Left hindlimb (tissue), 1 donor: ENCODE measurements around the gene WDR5.

Experiments used
- DNase-seq: peaks from one replicate; pipeline ENCODE4 v3.0.0-alpha.2; 2018

WDR5 gene

DNA sequence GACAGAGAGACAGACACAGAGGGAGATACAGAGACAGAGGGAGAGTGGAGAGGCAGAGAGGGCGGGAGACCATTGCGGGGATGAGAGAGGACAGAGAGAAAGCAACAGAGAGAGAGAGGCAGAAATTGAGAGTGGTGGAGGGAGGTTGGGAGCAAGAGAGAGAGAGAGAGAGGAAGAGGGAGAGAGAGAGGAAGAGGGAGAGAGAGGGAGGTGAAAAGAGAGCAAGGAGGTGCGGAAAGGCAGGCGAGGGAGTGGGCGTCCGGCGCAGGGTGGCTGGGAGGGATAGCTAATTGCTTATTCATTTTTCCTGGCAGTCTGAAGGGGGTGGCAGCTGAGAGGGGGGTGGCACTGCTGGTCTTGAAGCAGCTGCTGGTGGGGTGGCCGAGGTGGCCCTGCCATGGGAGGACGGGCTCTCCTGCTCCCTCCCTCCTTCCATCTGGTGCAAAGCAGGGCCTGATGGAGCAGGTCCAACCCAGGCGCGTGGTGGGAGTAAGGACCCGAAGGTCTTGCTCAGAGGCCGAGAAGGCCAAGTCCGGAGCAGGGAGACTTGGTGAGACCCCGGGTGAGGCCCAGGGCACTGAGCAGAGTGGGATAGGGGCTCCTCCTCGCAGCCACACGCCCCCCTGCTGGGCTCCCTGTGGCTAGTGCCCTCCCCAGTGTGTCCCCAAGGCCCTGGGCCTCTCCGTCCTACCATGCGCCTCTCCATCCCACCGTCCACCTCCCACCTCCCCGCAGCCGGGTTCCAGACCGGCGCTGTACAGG is 53.8 kb downstream of the WDR5 start:
- peak; percentile 62 for DNase-seq

DNA sequence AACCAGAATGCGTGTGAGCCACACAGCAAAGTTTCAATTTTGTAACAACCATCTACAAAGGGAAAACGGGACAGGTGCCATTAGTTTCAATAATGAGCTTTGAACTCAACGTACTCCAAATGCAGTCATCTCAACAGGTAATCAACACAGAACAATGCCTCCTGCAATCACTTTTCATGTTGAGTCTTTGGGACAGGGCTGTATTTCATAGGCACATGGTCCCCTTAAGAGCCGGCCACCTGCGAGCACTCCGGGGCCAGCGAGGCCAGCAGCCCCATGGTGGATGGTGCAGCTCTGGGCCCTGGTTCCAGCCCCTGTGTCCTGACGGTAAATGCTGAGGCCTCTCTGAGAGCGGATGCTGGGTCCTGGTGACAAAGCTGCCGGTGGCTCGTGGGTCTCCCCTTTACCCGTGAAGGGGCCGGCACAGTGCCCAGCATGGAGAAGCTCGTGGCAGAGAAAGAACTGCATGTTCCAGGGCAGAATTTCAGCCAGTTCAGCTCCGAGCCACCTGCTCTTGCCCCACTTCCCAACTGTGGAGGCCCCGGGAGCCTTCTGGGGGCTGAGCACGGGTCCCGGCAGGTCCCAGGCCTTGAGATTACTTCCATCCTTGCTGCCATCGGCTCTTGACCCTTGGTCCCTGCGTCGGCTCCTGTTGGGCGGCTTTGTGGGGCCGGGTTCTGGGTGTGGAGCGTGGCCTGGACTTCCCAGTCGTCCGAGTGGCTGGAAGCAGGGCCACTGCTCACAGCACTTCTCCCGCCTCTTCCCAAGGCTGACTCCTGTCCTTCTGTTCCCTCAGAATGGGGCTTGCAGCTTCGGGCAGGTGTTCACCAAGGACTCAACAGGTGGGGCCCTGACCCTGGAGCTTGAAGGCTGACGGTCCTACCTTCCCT is 54.6 kb downstream of the WDR5 start:
- peak; percentile 26 for DNase-seq

DNA sequence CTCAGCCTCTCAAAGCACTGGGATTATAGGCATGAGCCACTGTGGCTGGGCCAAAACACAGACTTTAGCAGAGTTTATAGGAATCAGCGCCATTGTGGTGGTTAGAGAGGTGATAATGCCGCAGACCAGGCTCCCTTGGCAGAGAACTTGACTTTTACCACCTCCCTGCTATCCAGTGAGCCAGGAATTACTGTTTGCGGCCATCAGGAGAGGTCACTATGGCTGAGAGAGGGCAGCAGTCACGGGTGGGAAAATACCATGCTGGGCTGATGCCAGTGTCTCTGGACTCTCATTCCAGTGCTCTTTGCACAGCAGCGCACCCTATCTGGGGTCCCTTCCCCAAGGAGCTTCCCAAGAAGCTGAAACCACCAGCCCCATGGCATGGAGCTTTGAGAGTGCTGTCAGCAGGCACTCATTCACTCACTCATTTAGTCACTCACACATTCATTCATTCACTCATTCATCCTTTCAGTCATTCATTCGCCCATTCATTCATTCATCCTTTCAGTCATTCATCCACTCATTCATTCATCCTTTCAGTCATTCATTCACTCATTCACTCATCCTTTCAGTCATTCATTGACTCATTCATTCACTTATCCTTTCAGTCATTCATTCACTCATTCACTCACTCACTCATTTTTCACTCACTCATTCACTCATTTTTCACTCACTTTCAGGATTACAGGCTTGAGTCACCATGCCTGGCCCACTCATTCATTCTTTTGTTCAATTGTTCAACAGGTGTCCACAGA is 55.8 kb downstream of the WDR5 start:
- DNase-seq, result no peak

DNA sequence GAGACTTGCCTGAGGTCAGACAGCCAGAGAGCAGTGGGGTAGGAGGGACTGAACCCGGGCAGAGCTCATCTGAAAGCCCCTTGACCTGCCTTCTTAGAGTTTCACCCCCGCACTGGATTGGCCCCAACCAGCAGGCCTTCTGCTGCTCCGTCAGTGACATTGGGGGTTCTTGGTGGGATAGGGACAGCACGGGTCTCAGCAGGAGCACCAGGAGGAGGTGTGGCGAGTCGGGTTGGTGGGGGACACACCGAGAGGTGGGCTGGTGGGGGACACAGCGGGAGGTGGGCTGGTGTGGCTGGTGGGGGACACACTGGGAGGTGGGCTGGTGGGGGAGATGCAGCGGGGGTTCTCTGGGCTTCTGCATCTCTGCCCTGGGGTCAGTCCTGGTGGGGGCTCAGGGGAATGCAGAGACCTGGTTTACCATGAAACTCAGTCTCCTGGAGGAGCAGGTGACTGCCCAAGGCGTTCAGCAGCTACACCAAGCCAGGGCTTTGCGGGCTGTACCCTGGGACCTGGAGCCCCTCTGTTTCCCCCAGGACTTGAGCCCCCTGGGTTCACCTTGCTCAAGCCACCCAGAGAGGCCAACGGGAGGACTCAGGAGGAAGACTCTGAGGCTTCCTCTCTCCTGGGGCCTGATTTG is 56.5 kb downstream of the WDR5 start:
- DNase-seq, result no peak

DNA sequence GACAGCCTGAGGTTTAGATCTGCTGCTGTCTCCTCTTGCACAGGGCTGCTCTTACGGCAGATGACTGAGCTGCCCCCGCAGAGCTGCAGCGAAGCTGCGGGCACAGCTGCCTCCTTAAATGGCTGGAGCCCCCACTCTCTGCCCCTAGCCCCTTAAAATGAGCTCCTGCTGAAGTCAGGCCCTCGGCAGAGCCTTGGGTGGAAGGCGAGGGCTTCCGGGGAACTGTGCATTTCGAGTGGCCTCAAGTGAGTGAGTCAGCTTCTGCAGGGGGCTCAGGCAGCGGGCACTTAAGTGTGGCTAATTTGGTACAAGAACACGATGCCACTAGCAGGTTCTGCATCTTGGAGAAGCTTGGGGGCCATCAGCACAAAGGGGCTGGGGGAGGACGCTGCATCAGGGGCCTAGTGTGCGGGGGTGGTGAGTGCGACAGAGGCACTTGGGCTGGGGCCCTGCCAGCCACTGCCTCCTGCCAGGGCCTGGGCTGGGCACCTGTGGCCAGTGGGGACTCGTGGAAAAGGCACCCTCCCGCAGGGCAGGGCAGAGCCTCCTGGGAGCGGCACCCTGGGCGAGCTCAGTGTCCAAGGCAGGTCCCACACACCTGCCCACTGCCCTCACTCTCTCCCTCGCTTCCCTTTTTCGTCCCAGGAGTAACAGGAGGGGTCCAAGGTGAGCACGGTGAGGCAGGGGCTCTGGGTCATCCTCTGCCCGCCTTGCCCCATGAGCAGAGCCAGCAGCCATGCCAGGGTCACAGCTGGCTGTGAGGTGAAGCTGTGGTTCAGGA is 57.3 kb downstream of the WDR5 start:
- peak; percentile 18 for DNase-seq

DNA sequence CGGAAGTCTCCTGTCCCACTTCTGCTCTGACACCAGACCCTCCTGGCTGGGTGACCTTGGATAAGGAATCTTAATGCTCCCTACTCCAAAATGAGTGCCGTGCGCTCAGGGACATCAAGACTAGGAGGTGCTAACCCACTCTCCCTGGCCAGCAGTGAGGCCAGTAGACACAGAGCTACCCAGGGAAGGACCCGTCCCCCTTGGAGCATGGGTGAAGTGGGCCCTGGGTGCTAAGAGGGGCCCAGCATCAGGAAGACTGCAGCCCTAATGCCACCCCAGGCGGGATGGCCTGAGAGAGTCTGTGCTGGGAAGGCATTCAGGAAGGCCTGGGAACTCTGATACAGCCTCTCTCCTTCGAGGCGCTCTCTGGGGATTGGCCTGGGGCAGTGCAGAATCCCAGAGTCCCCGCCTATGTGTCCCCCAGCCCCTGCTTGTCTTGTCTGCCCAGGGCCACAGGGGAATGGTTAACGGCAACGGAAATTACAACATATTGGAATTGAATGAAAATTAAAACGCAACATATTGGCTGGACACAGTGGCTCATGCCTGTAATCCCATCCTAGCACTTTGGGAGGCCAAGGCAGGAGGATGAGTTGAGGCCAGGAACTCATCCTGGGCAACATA is 58.1 kb downstream of the WDR5 start:
- DNase-seq, result peak; percentile 11

DNA sequence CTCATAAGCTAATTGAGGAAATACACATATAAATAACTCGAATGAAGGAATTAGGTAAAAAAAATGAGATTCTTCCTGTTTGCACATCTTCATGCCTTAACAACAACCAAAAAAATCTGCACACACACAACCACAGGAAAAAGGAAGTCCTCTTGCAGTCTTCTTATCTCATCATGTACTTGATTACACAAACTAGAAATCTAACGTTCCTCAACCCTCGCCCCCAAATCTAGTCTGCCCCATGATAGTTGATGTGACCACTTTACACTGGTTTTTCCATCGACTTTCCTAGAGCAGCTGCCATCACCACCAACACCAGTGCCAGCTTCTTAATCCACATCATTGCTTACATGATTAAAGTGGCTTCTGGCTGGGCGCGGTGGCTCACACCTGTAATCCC is 59.7 kb downstream of the WDR5 start:
- no peak for DNase-seq

DNA sequence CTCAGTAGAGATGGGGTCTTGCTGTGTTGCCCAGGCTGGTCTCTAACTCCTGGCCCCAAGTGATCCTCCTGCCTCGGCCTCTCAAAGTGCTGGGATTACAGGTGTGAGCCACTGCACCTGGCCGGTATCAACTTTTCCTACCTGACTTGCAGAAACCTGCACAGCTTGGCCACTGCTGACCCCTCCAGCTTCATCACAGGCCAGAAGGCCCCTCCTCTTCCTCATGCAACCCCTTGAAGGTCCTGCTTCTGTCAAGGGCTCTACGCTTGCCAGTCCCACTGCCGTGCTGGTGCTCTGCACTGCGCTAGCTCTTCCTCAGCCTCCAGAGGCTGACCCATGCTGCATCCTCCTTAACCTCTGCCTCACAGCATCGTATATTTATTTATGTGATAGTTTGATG is 61.0 kb downstream of the WDR5 start:
- DNase-seq, result no peak

DNA sequence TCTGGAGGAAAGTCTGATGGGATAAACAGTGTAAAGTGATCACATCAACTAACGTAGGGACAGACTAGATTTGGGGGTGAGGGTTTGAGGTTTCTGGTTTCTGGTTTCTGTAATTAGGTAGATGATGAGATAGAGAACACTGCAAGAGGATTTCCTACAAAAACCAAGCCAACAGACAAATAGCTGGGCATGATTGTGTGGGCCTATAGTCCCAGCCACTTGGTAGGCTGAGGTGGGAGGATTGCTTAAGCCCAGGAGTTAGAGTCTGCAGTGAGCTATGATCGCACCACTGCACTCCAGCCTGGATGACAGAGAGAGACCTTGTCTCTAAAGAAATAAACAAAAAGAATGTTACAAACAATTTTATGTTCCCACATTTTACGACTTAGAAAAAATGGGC is 62.9 kb downstream of the WDR5 start:
- DNase-seq, result no peak

DNA sequence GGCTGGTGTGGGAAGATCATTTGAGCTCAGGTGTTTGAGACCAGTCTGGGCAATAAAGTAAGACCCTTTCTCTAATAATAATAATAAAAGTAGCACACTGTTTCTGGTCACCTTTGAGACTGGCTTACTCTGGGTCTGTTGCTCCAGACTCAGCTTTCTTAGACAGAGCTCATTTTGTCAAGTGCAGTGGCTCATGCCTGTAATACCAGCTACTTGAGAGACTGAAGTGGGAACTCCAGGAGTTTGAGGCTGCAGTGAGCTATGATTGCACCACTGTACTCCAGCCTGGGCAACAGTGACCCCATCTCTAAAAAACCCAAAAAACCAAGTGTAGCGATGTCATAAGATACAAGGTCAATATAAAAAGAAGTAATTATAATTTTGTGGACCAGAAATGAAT is 64.8 kb downstream of the WDR5 start:
- DNase-seq, result no peak

DNA sequence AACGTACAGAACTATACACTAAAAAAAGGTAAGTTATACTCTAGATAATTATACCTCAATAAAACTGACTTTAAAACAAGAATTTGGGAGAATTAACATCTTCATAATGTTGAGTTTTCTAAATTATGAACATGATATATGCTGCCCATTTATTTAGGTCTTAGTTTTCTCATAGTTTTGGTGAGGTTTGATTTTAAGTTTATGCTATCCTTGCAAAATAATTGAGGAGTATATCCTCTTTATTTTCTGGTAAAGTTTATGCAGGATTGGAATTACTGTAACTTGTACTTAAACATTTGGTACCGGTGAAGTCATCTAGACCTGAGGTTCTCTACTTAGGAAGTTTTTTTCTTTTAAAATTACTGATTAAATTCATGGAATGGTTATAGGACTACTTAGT is 67.3 kb downstream of the WDR5 start:
- no peak for DNase-seq

DNA sequence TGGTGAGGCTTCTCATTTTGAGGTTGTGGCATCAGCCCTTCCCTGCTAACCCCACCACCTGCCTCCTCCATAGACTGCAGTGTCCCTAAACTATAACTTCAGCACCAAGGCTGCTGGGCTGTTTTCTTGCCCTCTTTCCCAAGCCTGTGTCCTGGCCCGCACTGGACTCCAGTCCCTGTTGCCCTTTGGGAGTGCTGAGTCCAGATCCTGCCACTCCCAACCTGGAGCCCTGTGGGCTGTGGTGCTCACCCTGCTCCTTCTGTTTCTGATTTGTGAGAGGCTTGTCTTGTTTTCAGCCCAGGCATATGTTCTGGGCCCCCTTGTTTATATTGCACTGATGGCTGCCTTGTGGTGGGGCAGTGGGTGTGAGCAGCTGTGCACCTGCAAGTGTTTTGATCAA is 68.2 kb downstream of the WDR5 start:
- DNase-seq, result no peak

DNA sequence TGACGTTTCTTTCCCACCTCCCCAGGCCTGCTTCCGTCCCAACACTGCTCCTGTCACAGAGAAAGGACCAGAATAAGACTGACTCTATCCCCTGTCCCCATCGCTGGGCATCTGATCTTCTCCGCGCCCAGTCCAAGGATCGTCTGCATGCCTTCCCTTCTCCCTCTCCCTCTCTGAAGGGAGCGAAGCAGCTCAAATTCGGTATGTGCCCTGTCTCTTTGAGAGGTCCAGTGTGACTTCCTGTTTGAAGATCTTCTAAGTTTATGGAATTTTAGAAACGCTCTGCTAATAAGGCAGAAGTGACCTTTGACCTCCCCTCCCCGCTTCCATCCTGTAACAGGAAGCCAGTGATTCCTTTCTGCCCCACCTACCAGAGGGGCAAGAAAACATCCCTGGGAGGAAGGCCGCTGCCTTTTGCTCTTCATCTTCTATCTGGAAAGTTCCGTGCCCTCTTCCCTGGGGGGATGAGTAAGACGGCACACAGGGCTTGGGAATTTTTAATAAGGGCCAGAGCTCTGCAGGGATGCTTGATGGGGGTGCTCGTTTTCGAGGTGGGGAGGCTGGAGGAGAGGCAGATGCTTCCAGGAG is 69.2 kb downstream of the WDR5 start:
- peak; percentile 41 for DNase-seq

DNA sequence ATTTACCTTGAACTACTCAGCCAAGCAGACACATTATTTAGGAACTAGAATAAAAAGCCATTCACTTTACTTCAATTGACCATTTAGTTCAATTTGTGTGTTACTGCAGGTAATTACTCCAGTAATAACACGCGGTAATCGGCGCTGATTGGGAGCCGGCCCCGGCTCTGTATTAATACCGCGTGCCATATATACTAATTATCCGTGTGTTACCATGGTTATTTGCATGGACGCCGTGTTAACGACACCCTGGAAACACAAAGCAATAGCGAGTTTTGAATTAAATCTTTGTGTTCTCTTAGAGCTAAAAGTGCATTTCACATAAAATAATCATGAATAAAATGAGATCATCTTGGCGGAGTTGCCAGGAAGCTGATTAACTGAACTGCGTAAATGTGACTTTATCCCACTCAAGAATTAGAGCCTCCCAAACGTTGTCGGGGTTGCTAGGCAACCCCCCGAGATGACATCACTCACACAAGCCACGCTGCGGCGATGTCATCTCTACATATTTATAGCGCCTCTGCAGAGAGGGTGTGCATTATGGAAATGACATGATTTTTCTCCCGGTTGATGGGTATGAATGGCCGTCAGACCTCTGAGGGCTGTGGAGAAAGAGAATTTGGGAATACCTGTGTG is 69.9 kb downstream of the WDR5 start:
- DNase-seq, result peak; percentile 90

DNA sequence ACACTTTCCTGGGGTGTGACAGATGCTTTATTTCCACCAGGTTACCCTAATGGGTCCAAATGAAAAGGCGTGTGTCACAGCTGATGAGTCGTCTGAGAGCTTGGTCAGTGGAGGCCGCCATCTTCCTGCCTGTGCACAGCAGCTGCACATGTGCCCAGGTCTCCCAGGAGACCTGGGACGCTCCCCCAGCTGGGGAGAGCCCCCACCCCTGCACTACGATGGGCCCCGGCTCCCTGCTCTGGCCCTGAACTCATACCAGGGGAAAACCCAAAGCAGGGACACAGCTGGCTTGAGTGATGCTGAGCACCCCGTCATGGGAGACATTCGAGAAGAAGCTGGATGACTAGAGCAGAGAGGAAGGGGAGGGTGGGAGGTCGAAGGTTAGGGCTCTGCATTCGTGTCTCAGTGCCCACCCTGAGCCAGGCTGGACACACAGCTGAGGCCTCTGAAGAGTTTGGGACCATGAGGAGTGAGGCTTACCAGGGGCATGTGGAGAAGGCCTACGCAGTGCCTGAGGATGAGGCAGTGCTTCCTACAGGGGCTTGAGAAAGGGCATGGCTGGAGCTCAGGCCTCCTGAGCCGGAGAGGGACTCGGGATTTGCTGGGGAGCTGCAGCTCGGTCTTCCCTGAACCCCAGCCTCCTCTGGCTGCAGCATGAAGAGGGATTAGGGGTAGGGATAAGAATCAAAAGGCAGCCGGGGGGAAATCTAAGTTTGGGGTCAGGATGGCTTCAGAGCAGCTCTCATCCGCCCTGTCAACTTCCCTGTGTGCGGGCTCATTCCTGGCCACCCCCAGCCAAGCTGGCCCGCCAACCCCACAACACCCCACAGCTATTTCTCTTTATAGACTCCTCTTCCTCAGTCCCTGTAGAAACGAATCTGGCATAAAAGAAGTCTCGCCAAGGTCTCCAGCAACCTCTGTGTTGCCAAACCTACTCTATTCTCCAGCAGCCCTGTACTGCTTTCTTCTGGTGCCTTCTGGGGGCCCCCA is 70.7 kb downstream of the WDR5 start:
- DNase-seq, result no peak

DNA sequence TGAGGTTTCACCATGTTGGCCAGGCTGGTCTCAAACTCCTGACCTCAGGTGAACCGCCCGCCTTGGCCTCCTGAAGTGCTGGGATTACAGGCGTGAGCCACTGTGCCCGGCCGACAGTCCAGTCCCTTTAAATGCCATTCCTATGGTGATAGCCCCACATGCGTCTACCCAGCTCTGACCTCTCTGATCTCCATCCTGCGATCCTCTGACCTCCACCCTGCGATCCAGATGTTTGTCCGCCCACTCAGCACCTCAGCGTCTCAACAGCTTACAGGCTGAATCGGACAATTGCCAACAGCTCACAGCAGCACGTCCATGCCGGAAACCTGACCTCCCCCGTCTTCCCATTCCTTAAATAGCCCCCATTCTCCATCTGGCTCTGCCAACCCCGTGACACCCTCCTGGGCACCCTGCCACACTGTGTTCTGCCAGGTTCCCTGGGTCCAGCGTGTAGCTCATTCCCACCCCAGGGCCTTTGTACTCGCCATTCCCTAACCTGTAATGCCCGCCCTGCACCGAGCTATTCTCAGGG is 72.5 kb downstream of the WDR5 start:
- DNase-seq, result peak; percentile 56

DNA sequence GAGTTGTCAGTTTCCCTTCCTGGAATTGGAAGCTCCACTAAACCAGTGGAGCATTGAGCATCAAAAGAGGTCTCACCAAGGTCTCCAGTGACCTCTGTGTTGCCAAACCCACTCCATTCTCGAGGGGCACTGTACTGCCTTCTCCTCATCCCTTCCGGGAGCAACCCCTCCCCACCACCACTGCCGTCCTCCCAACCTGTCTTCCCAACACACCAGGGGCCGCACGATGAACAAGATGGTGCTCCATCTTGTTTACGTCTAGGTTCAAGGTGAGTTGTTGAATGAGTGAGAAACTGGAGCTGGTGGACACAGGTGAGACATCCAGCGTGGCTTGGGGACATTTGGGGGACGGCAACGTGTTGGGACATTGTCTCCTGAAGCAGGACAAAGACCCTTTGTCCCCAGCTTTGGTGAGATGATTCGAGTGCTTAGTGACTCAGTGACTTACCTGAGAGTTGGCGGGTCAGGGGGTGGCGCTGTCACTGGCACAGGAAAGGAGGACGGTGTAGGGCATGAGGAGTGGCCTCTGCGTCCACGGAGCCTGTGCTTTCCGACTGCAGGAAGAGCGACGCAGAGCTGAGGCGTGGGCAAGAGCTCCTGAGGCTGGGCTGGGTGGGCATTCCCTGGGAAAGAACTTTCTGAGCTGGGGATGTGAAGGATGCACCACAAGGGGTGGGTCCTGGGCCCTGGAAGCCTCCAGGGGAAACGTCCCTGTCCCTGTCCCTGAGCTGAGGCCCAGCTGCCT is 73.3 kb downstream of the WDR5 start:
- peak; percentile 33 for DNase-seq
